Measurements from ENCODE around the gene SFXN4.

GRCh38 chr10:119115926-119116325, 49.6 kb downstream of the SFXN4 start:
- TF ChIP-seq EZH2 (IDR thresholded peaks at IDR 0.05) (no peak), EZH2phosphoT487 (IDR thresholded peaks at IDR 0.05) (no peak)
